HepG2 (cell line): Measurements from ENCODE around the gene RAB11FIP2. TPM values are rescaled to one million over a fixed set of nuclear protein-coding genes. Genes with fewer than 3 reads are reported as not detected.

Experiments
- ATAC-seq: fragments of 200-7000 bp; cut with Tn5 transposase; 3 replicates; pipeline ENCODE4 v1.9.1; 2020; ENCODE audit warnings: mild to moderate bottlenecking, moderate library complexity
- BruUV-seq: library from RNA; stranded (reverse); fragments of 400-500 nt; replicated peaks from 2 replicates; lab custom pipeline; 2021; lab: Mats Ljungman, UMichigan
- CTCF ChIA-PET: fragments of 300-600 bp; formaldehyde crosslinking; extraction: SDS; loops from one replicate; lab custom pipeline; 2021; ENCODE audit warnings: low total read pairs, inconsistent platforms, low intra/inter-chr PET ratio; lab: Yijun Ruan, JAX
- POLR2A ChIA-PET: fragments of 350-600 bp; sonication (Branson Sonifier 250); formaldehyde crosslinking; loops from one replicate; lab custom pipeline; 2020; ENCODE audit warnings: antibody characterized with exemption, inconsistent platforms; lab: Yijun Ruan, JAX
- DNase-seq: peaks from one replicate; pipeline ENCODE4 v3.0.0-alpha.2; 2015; ENCODE audit warnings: low spot score
- FAIRE-seq: peaks from 3 replicates; lab custom pipeline; 2011; peaks lifted over from hg19 to GRCh38; lab: Jason Lieb, UNC
- H2AFZ ChIP-seq: one replicate; pipeline ENCODE4 v1.6.1; 2011; ENCODE audit warnings: low read length, inconsistent platforms
- H3K27ac ChIP-seq: fragments of 300-600 bp; 3 replicates; pipeline ENCODE4 v1.8.0; 2011; ENCODE audit warnings: mixed run types, mild to moderate bottlenecking, mixed read lengths, low read length, inconsistent platforms; ENCODE audit not compliant: insufficient read depth; ENCODE audit errors: extremely low read length
- H3K27me3 ChIP-seq, 2 experiments: fragments of 200-600 bp in 1 of 2; 2 replicates in 1 of 2; 3 replicates in 1 of 2; pipeline versions ENCODE4 v1.6.0 to v1.8.0; 2011; ENCODE audit warnings: low read length in 2 of 2, mild to moderate bottlenecking in 2 of 2, moderate library complexity in 2 of 2, inconsistent platforms in 1 of 2; ENCODE audit not compliant: insufficient read depth in 2 of 2, control insufficient read depth in 1 of 2
- H3K36me3 ChIP-seq, 2 experiments: fragments of 200-600 bp in 1 of 2; replicated peaks in 1 of 2; 2 replicates in 1 of 2; 3 replicates in 1 of 2; pipeline versions ENCODE4 v1.5.1 to v1.8.0; 2011; ENCODE audit warnings: low read length in 2 of 2, inconsistent platforms in 1 of 2; ENCODE audit not compliant: insufficient read depth in 2 of 2, control insufficient read depth in 1 of 2
- H3K4me1 ChIP-seq: 2 replicates; pipeline ENCODE4 v1.5.1; 2012; ENCODE audit warnings: low read length, inconsistent platforms; ENCODE audit not compliant: insufficient read depth
- H3K4me2 ChIP-seq: 2 replicates; pipeline ENCODE4 v1.6.0; 2011; ENCODE audit warnings: low read depth, low read length, inconsistent platforms
- H3K4me3 ChIP-seq, 3 experiments: fragments of 200-600 bp in 1 of 3; sonication (generic), shearing (Covaris generic) in 1 of 3; replicated peaks in 1 of 3; 2 replicates each; pipeline ENCODE4 v1.5.1; 2011 to 2016; ENCODE audit warnings: low read length in 3 of 3, inconsistent platforms in 2 of 3, low read depth in 2 of 3, mild to moderate bottlenecking in 2 of 3, control low read depth in 1 of 3, mixed read lengths in 1 of 3; ENCODE audit not compliant: insufficient read depth in 1 of 3
- H3K79me2 ChIP-seq: one replicate; pipeline ENCODE4 v1.6.1; 2011; ENCODE audit warnings: low read length, inconsistent platforms; ENCODE audit not compliant: insufficient read depth
- H3K9ac ChIP-seq: 2 replicates; pipeline ENCODE4 v1.6.0; 2011; ENCODE audit warnings: mild to moderate bottlenecking, low read depth, low read length, inconsistent platforms; ENCODE audit not compliant: insufficient read depth
- H3K9me3 ChIP-seq: 2 replicates; pipeline ENCODE4 v1.5.1; 2012; ENCODE audit warnings: mild to moderate bottlenecking, low read length
- H4K20me1 ChIP-seq: 2 replicates; pipeline ENCODE4 v1.6.0; 2011; ENCODE audit warnings: inconsistent platforms, mild to moderate bottlenecking, low read length, moderate library complexity; ENCODE audit not compliant: insufficient read depth
- LCORL ChIP-seq, 2 experiments: fragments of 450-650 bp in 1 of 2; sonication (generic) in 1 of 2; formaldehyde crosslinking in 1 of 2; IDR thresholded peaks; 2 replicates each; pipeline versions ENCODE4 v1.5.0 to v1.6.1; 2017 to 2020; ENCODE audit warnings: antibody characterized with exemption in 1 of 2, missing genetic modification reagents in 1 of 2
- ZNF563 ChIP-seq: sonication (generic); formaldehyde crosslinking; IDR thresholded peaks from 2 replicates; pipeline ENCODE4 v1.8.0; 2022; ENCODE audit warnings: mild to moderate bottlenecking, moderate library complexity, missing genetic modification reagents
- WGBS: methylation state at CpG from one replicate; pipeline ENCODE4 v1.1.6; 2017; ENCODE audit warnings: low lambda C conversion rate; 5-methylcytosine and 5-hydroxymethylcytosine counted together
- in situ Hi-C: cut with HindIII; loops from 2 replicates; pipeline ENCODE4 v1.10.0; 2017; ENCODE audit warnings: low pct_unique_long_range_greater_than_20kb; ENCODE audit not compliant: extremely low pct_ligation_motif_present
- intact Hi-C: fragments of 100-400 bp; cut with micrococcal nuclease; formaldehyde crosslinking; loops from one replicate; pipeline ENCODE4 v1.10.0; 2022; ENCODE audit not compliant: unreplicated experiment
- polyA plus RNA-seq, 8 experiments: library from polyadenylated mRNA; depleted of rRNA in 3 of 8; stranded (reverse) in 7 of 8; unstranded in 1 of 8; fragments of >200 nt; fragmentation: Illumina TruSeq in 4 of 8; extraction: Trizol in 4 of 8; gene quantifications; 2 replicates each; pipeline versions ENCODE4 v1.2.1 to v1.2.3, GENCODE V29; 2011 to 2016; ENCODE audit warnings: low read depth in 4 of 8, missing spikeins in 1 of 8, mixed read lengths in 1 of 8; ENCODE audit not compliant: insufficient read depth in 1 of 8
- total RNA-seq, 5 experiments: library from RNA; depleted of rRNA; stranded (reverse); fragments of >200 nt; fragmentation: Illumina TruSeq; extraction: Trizol; gene quantifications; 2 replicates each; pipeline ENCODE4 v1.2.3, GENCODE V29; 2016; ENCODE audit warnings: low read depth in 1 of 5
- TF ChIP-seq, protein P1 (sequence below): IDR thresholded peaks from 2 replicates; pipeline ENCODE4 v1.6.1; 2016; ENCODE audit warnings: mild to moderate bottlenecking
- TF ChIP-seq, protein P2 (sequence below): sonication (generic); formaldehyde crosslinking; IDR thresholded peaks from 2 replicates; pipeline ENCODE4 v1.5.0; 2020; ENCODE audit warnings: missing genetic modification reagents
- TF ChIP-seq, protein P3 (sequence below): sonication (generic); formaldehyde crosslinking; IDR thresholded peaks from 2 replicates; pipeline ENCODE4 v1.5.0; 2020; ENCODE audit warnings: mild to moderate bottlenecking, missing genetic modification reagents

Gene RAB11FIP2
- total and polyA plus RNA-seq, 2 of the 13 experiments (the other 11 are each of a cell fraction or from before 2014, with no cell fraction given), result 4.7 to 13.0 TPM

DNA sequence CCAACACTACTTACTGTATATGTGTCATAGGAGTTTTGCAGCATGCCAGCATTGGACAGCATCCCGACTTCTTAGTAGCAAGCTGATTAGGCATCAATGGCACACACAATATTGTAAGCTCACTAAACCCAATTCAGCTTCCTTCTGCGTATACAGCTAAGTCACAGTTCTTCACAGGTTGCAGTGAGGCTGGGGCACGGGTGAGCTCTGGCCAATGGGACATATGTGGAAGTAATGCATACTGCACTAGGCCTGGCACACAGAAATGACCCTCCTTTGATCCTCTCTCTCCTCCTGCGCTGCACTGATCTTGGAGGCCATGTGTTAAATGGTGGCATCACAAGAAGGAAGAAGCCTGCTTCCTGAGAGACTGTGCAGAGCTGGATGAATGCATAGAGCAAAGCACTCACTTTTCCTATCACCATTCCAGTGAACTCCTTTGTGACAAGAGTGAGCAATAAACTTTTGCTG lies 11.9 kb downstream of the RAB11FIP2 start (continued):
- TF ChIP-seq, protein P1, sequence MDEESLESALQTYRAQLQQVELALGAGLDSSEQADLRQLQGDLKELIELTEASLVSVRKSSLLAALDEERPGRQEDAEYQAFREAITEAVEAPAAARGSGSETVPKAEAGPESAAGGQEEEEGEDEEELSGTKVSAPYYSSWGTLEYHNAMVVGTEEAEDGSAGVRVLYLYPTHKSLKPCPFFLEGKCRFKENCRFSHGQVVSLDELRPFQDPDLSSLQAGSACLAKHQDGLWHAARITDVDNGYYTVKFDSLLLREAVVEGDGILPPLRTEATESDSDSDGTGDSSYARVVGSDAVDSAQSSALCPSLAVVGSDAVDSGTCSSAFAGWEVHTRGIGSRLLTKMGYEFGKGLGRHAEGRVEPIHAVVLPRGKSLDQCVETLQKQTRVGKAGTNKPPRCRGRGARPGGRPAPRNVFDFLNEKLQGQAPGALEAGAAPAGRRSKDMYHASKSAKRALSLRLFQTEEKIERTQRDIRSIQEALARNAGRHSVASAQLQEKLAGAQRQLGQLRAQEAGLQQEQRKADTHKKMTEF (CRISPR knock-in tag), result no peak

DNA sequence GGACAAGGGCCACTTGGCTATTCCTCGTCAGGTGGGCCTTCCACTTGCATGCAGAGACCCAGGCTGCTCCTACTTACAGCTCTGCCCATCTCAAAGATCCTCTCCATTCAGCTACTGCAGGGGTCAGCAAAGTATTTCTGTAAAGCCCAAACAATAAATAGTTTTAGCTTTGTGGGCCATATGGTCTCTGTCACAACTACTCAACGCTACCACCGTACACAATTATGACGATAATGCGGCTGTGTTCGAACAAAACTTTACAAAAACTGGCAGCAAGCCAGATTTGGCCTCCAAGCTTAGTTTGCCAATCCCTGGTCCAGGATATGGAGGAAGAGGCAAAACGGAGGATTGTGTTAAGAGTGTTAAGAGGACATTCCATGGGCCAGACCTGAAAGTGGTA lies 12.8 kb downstream of the RAB11FIP2 start:
- BruUV-seq, result no TSS peak
- H3K4me1 ChIP-seq, result no peaks in the 10 kb centered on the region
- no peaks in the 10 kb centered on the region for H4K20me1 ChIP-seq
- H3K4me3 ChIP-seq, result no peak overlapping the region
- no peak overlapping the region for H2AFZ ChIP-seq
- H3K9ac ChIP-seq, result no peak overlapping the region
- H3K4me2 ChIP-seq, result no peak overlapping the region
- FAIRE-seq, result no peak
- intact Hi-C loops, result no loop called here
- no peak overlapping the region for H3K27ac ChIP-seq
- no peak for DNase-seq
- H3K36me3 ChIP-seq, result peaks cover 0 to 4% of the 10 kb centered on the region in 2 experiments; a peak in 2 of 5 replicates
- no peaks in the 10 kb centered on the region for H3K79me2 ChIP-seq
- ChIA-PET POLR2A (no interaction called here), CTCF (no interaction called here)
- 82% methylated on average over 7 of the region's 7 CpGs for WGBS
- H3K27me3 ChIP-seq, result no peaks in the 10 kb centered on the region
- TF ChIP-seq LCORL (IDR thresholded peaks at IDR 0.05) (peak; percentile 83), LCORL (CRISPR knock-in tag; IDR thresholded peaks at IDR 0.05) (no peak), ZNF563 (CRISPR knock-in tag) (no peak)
- TF ChIP-seq, protein P2, sequence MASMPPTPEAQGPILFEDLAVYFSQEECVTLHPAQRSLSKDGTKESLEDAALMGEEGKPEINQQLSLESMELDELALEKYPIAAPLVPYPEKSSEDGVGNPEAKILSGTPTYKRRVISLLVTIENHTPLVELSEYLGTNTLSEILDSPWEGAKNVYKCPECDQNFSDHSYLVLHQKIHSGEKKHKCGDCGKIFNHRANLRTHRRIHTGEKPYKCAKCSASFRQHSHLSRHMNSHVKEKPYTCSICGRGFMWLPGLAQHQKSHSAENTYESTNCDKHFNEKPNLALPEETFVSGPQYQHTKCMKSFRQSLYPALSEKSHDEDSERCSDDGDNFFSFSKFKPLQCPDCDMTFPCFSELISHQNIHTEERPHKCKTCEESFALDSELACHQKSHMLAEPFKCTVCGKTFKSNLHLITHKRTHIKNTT, result no peak
- TF ChIP-seq, protein P3, sequence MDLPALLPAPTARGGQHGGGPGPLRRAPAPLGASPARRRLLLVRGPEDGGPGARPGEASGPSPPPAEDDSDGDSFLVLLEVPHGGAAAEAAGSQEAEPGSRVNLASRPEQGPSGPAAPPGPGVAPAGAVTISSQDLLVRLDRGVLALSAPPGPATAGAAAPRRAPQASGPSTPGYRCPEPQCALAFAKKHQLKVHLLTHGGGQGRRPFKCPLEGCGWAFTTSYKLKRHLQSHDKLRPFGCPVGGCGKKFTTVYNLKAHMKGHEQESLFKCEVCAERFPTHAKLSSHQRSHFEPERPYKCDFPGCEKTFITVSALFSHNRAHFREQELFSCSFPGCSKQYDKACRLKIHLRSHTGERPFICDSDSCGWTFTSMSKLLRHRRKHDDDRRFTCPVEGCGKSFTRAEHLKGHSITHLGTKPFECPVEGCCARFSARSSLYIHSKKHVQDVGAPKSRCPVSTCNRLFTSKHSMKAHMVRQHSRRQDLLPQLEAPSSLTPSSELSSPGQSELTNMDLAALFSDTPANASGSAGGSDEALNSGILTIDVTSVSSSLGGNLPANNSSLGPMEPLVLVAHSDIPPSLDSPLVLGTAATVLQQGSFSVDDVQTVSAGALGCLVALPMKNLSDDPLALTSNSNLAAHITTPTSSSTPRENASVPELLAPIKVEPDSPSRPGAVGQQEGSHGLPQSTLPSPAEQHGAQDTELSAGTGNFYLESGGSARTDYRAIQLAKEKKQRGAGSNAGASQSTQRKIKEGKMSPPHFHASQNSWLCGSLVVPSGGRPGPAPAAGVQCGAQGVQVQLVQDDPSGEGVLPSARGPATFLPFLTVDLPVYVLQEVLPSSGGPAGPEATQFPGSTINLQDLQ (CRISPR knock-in tag), result no peak
- no peaks in the 10 kb centered on the region for H3K9me3 ChIP-seq
- no peak for ATAC-seq
- in situ Hi-C loops, result no loop called here
